Measurements from ENCODE around the gene IER5.

Gene IER5

DNA sequence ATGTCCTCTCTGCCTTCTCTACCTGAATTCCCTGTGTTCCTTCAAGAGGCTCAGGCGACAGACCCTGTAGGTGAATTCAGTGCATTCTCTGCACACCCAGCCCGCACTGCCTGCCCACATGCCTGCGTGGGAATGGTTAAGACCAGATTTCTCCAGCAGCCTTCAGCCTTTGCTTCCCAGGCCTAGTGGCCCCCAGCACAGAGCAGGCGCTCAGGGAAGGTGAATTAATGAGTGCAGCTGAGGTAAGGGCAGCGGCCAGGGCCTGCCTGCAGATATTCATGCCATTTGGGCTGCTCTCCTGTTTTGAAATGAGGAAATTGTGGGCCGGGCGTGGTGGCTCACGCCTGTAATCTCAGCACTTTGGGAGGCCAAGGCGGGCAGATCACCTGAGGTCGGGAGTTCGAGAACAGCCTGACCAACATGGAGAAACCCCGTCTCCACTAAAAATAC lies 45.5 kb downstream of the IER5 start:
- DNase-seq (ENCODE audit: low read depth in 2 of 2), result no peak

DNA sequence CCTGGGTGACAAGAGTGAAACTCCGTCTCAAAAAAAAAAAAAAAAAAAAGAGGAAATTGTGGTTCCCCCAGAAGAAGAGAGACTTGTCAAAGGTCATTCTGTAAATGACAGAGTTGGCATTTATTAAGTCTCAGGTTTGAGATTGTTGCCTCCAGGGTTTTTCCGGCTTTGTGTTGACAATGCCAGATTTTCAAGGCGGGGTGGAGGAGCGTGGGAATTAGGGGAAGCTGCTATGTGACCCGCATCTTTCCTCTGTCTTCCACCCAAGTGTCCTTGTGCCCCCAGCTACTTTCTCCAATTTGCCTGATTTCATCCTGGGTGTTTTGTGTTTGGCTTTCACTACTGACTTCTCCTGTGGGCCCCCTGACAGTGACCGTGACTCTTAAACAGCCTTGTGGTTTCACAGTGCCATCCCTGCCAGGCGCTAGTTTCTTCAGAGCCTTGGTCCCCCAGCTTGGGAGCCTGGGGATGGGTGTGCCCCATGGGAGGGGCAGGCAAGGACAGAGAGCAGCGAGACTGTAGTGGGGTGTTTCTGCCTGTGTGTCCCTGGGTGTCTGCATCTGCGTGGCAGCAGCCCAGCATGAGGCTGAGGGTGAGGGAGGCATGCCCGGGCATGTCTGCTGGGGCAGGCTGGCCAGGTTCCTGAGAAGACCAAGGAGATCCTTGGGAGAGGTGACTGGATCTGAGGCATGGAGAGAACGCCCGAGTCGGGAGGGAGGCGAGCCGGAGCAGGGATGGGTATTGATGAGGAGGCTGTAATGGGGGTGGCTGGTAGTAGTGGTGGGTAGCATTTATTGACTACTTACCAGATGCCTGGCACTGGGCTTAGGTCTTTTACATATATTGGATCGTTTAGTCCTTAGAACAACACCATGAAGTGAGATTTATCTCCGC lies 46.3 kb downstream of the IER5 start:
- no peak for DNase-seq (ENCODE audit: low read depth in 2 of 2)

DNA sequence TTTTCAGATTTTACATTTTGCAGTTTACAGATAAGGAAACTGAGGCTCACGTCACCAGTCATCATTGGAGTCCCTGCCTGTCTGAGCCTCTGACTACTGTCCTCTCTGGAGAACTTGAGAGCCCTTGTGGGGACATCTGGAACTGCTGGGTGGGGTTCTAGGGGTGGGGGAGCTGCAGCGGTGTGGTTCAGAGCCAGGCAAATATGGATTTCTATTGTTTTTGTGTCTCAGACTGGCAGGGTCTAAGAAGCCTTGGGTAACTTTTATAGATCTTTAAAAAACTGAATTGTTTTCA lies 46.9 kb downstream of the IER5 start:
- DNase-seq (ENCODE audit: low read depth in 2 of 2), result no peak

DNA sequence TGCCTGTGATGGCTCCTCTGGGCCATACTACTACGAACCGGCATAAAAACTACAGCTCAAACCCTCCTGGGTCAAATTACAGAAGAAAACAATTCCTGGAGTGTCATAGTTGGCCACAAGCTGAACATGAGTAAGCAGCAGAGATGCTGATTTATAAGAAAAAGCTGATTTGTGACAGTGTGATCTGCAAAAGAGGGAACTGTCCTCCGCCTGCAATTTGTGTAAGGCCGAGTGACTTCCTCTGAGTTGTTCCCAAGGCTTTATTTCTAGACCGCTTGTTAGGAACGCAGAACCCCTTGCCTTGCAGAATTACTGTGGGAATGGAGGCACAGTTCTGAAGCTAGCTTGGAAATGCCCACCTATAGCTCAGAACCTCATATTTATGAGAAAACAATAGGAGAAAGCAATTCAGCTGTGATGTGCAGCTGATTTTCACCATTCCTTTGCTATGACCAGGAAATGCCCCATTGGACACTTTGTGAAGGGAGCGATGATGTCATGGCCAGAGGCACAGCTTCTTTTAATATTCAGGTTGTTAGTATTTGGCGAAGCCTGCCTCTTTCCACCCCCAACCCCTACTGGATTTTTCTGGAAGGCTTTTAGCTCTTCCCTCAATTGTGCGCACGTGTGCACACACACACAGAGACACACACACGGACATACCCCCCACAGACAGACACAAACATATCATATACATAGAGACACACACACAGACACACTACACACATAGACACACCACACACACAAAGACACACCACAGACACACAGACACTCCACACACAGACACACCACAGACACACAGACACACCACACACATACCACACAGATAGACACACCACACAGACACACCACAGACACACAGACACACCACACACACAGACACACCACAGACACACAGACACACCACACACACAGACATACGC lies 47.6 kb downstream of the IER5 start:
- no peak for DNase-seq (ENCODE audit: low read depth in 2 of 2)

DNA sequence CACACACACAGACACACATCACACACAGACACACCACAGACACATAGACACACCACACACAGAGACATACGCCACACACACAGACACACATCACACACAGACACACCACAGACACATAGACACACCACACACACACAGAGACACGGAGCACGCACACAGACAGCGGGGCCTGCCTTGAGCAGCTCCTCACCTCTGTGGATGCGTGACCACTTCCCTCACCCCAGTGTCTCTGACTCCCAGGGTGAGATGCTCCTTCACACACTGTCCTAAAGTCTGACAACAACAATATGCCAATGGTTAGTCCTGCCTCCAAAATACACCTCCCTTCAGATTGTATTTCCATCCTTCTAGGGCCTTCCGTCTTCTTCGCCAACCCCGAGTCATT lies 48.2 kb downstream of the IER5 start:
- DNase-seq (ENCODE audit: low read depth in 2 of 2), result no peak

DNA sequence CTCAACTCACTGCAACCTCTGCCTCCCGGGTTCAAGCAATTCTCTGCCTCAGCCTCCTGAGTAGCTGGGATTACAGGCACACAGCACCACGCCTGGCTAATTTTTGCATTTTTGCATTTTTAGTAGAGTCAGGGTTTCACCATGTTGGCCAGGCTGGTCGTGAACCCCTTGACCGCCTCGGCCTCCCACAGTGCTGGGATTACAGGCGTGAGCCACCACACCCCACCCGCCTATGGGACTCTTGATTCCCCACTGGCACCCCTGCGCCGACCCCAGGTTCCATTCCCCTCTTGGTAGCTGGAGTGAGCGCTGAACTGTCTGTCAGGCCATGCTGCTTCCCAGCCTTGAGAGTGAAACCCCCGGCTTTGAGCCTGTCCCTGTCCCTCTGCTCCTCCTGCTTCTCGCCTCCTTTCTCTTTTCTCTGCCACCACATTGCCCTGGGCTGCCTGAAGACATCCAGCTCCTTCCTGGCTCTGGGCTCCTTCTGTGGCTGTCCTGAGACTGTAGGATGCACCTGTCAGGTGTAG lies 48.8 kb downstream of the IER5 start:
- no peak for DNase-seq (ENCODE audit: low read depth in 2 of 2)

DNA sequence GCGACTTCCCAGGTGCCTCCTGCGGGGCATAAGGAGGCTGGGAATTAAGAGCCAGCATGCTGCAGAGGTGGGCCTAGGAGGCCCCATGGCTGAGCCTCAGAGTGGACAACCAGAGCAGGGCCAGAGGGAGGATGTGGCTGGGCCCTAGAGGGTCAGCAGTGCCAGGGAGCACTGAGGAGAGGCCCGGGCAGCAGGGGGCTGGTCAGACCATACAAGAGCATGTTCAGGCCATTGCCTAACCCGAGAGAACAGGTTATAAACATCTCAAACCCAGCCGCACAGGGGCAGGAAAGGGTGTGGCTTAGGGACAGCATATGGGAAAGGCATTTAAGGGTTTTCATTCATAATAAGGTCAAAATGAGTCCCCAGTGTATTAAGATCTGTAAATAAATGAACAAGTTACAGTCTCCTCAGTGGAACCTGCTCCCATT lies 51.1 kb downstream of the IER5 start:
- DNase-seq (ENCODE audit: low read depth in 2 of 2), result no peak

DNA sequence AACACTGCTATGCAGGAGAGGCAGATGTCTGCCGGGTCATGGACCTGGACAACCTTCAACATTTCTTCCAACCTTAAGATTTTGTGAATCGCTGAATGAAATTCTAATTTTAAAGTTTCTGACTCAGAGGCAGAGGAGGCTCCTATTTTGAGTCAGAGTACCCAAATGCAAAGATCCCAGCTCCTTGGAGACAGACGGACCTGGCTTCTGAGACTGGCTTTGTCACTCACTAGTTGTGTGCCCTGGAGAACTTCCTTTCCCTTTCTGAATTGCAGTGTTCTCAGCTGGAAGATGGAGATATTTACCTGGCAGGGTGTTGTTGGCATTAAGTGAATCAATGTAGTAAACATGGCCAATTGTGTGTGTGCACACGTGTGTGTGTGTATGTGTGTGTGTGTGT lies 51.9 kb downstream of the IER5 start:
- no peak for DNase-seq (ENCODE audit: low read depth in 2 of 2)

DNA sequence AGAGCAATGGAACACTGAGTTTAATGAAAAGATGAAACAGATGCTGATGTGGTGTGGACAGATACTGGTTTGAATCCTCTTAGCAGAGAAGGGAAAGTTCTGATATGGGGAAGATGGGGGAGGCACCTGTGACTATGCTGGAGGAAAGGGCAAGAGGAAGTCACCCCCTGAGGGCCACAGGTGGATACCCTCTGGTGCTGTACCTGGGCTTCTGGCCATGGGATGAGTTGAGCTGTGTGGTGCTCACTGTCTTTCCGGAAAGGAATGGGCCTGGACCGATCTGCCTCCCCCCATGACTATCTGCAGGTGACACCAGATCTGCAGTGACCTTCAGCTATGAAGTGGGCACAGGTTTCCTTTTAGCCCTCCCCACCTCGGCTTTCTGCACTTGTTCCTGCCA lies 52.4 kb downstream of the IER5 start:
- DNase-seq (ENCODE audit: low read depth in 2 of 2), result no peak

DNA sequence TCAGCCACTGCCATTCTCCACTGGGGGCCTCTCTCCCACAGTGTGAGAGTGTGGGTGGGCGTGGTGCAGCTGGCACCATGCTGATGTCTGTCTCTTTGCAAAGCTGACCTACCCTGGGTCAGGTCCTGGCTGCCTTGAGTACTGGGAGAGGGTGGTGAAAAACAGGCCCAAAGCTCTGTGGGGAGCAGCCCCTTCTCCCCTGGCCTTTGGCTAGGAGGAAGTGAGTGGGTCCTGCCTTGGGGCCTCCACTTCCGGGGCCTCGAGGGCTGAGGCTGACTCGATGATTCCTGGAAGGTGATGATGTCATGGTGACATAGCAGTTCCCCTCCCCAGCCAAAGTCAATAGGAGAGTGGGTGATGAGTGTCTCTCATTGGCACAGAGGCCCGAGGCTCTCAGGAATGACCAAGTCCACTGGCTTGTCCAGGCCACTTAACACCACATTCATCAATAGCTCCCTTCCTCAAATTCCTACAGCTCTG lies 53.0 kb downstream of the IER5 start:
- peak; percentile 52 to 61 for DNase-seq (ENCODE audit: low read depth in 2 of 2)
